K562 (cell line): ENCODE results near the gene AGO4. TPM values are rescaled to one million over a fixed set of nuclear protein-coding genes. Genes with fewer than 3 reads are reported as not detected.

Experiments
- ERF ChIP-seq: fragments of 450-650 bp; formaldehyde crosslinking; IDR thresholded peaks from 2 replicates; pipeline ENCODE4 v1.4.0; 2020; ENCODE audit warnings: mild to moderate bottlenecking, mixed read lengths
- ESRRB ChIP-seq: fragments of 250-450 bp; sonication (Bioruptor Pico); IDR thresholded peaks from 2 replicates; pipeline ENCODE4 v1.5.0; 2020; ENCODE audit warnings: mild to moderate bottlenecking, moderate library complexity, borderline replicate concordance
- FOSL1 ChIP-seq: fragments of 200-800 bp; sonication (Bioruptor generic); conservative IDR thresholded peaks from 2 replicates; pipeline ENCODE4 v1.6.1; 2016; ENCODE audit warnings: missing genetic modification characterization, missing compliant biosample characterization
- FOXK1 ChIP-seq: sonication (generic); formaldehyde crosslinking; IDR thresholded peaks from 2 replicates; pipeline ENCODE4 v1.8.0; 2022; ENCODE audit warnings: missing genetic modification reagents, mild to moderate bottlenecking, borderline replicate concordance
- MCM2 ChIP-seq: fragments of 450-650 bp; IDR thresholded peaks from 2 replicates; pipeline ENCODE4 v1.6.1; 2017; ENCODE audit warnings: low read depth, mild to moderate bottlenecking
- MGA ChIP-seq: fragments of 450-650 bp; IDR thresholded peaks from 2 replicates; pipeline ENCODE4 v1.6.1; 2016; ENCODE audit warnings: mild to moderate bottlenecking, moderate library complexity
- RNF2 ChIP-seq: sonication (generic); IDR thresholded peaks from 2 replicates; pipeline ENCODE4 v1.6.1; 2016
- TRIM25 ChIP-seq: fragments of 450-650 bp; IDR thresholded peaks from 2 replicates; pipeline ENCODE4 v1.7.0; 2016; ENCODE audit warnings: borderline replicate concordance
- ZNF764 ChIP-seq: fragments of 250-450 bp; sonication (Bioruptor Pico); IDR thresholded peaks from 2 replicates; pipeline ENCODE4 v1.4.0; 2020; ENCODE audit warnings: low read depth, mild to moderate bottlenecking, moderate library complexity
- ZNF77 ChIP-seq: fragments of 250-450 bp; sonication (Bioruptor Pico); IDR thresholded peaks from 2 replicates; pipeline ENCODE4 v1.5.0; 2020
- ZZZ3 ChIP-seq: fragments of 450-650 bp; IDR thresholded peaks from 2 replicates; pipeline ENCODE4 v1.6.1; 2016; ENCODE audit warnings: antibody characterized with exemption, mild to moderate bottlenecking, moderate library complexity
- polyA plus RNA-seq, 8 experiments: library from polyadenylated mRNA; depleted of rRNA in 4 of 8; stranded (reverse) in 5 of 8; unstranded in 3 of 8; fragments of >200 nt; fragmentation: Nextera tagmentation in 2 of 8; fragmentation: Illumina TruSeq in 1 of 8; extraction: Ambion mirVana in 2 of 8; extraction: Trizol in 1 of 8; gene quantifications; 2 replicates each; pipeline versions ENCODE4 v1.2.1 to v1.2.3, GENCODE V29; 2011 to 2014; ENCODE audit warnings: inconsistent platforms in 1 of 8, missing spikeins in 1 of 8
- total RNA-seq, 7 experiments: library from RNA; depleted of rRNA in 6 of 7; stranded (reverse); fragments of >200 nt in 6 of 7; fragmentation: Illumina TruSeq in 2 of 7; extraction: Trizol in 2 of 7; gene quantifications; 2 replicates each; pipeline versions ENCODE4 v1.2.1 to v1.2.3, GENCODE V29; 2011 to 2021; ENCODE audit warnings: low replicate concordance in 1 of 7
- TF ChIP-seq, protein P1 (sequence below): sonication (generic); formaldehyde crosslinking; IDR thresholded peaks from 2 replicates; pipeline ENCODE4 v1.8.1; 2023; ENCODE audit warnings: mild to moderate bottlenecking, missing genetic modification reagents
- TF ChIP-seq, protein P2 (sequence below): fragments of 250-450 bp; sonication (Bioruptor Pico); IDR thresholded peaks from 2 replicates; pipeline ENCODE4 v1.5.0; 2021

The AGO4 gene
- total and polyA plus RNA-seq, 9 of the 15 experiments (the other 6 are each of a cell fraction or from before 2014, with no cell fraction given), result 1.3 to 10.5 (median 6.5) TPM

- TF ChIP-seq, protein P1, sequence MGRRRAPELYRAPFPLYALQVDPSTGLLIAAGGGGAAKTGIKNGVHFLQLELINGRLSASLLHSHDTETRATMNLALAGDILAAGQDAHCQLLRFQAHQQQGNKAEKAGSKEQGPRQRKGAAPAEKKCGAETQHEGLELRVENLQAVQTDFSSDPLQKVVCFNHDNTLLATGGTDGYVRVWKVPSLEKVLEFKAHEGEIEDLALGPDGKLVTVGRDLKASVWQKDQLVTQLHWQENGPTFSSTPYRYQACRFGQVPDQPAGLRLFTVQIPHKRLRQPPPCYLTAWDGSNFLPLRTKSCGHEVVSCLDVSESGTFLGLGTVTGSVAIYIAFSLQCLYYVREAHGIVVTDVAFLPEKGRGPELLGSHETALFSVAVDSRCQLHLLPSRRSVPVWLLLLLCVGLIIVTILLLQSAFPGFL (CRISPR knock-in tag), result 0 out of 2 replicates have a peak, but pooled peaks have one; percentile 45
- TF ChIP-seq ZZZ3 (no peak), FOXK1 (CRISPR knock-in tag) (no peak; the same call in 1 of the 2 replicates), RNF2 (no peak), ZNF764 (no peak), FOSL1 (tag) (no peak), ERF (CRISPR knock-in tag) (no peak), ZNF77 (no peak), TRIM25 (no peak), ESRRB (no peak), MGA (no peak), MCM2 (no peak)
- TF ChIP-seq, protein P2, sequence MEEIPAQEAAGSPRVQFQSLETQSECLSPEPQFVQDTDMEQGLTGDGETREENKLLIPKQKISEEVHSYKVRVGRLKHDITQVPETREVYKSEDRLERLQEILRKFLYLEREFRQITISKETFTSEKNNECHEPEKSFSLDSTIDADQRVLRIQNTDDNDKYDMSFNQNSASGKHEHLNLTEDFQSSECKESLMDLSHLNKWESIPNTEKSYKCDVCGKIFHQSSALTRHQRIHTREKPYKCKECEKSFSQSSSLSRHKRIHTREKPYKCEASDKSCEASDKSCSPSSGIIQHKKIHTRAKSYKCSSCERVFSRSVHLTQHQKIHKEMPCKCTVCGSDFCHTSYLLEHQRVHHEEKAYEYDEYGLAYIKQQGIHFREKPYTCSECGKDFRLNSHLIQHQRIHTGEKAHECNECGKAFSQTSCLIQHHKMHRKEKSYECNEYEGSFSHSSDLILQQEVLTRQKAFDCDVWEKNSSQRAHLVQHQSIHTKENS (CRISPR knock-in tag), result no peak
Measured at GRCh38 chr1:35808450-35809113, 766 bp downstream of the AGO4 start (continued).
